Body of pancreas (tissue), 4 donors: Measurements from ENCODE around the gene CANT1. TPM values are rescaled to one million over a fixed set of nuclear protein-coding genes. Genes with fewer than 3 reads are reported as not detected.
A peak's percentile ranks its signal among the peaks of the same experiment; 100 is the strongest.

Source experiments
- ATAC-seq: fragments of 150-250 bp; one replicate; pipeline ENCODE4 v1.9.1; 2016
- DNase-seq, 4 donors: peaks; one replicate each; pipeline ENCODE4 v3.0.0-alpha.2; 2019
- H3K27ac ChIP-seq, 4 donors: fragments of 200-600 bp; sonication (generic); 1 replicate in 3 of 4; 2 replicates in 1 of 4; pipeline versions ENCODE4 v1.5.1 to v1.6.1; 2016 to 2019; ENCODE audit warnings: mild to moderate bottlenecking in 1 of 4, mixed read lengths in 1 of 4, moderate library complexity in 1 of 4
- H3K27me3 ChIP-seq, 2 donors: fragments of 200-600 bp; sonication (generic); one replicate each; pipeline ENCODE4 v1.6.0; 2016; ENCODE audit warnings: mild to moderate bottlenecking in 1 of 2
- H3K36me3 ChIP-seq, 2 donors: fragments of 200-600 bp; sonication (generic); replicated peaks in 1 of 2; 2 replicates each; pipeline ENCODE4 v1.5.1; 2016; ENCODE audit warnings: low read depth in 2 of 2; ENCODE audit not compliant: insufficient read depth in 1 of 2
- H3K4me1 ChIP-seq: fragments of 200-600 bp; sonication (generic); one replicate; pipeline ENCODE4 v1.6.0; 2016
- H3K4me3 ChIP-seq, 2 donors: fragments of 200-600 bp; sonication (generic); 1 replicate in 1 of 2; 2 replicates in 1 of 2; pipeline ENCODE4 v1.5.1; 2016 to 2019
- H3K9me3 ChIP-seq, 3 donors: fragments of 200-600 bp; sonication (generic); 1 replicate in 2 of 3; 2 replicates in 1 of 3; pipeline ENCODE4 v1.5.1; 2016
- CTCF ChIP-seq, 7 experiments: fragments of 450-650 bp in 4 of 7; fragments of 200-600 bp in 3 of 7; sonication (generic) in 3 of 7; IDR thresholded peaks; one replicate each; pipeline ENCODE4 v1.5.1; 2016 to 2019; ENCODE audit warnings: antibody characterized with exemption in 7 of 7
- POLR2A ChIP-seq, 3 donors: fragments of 450-650 bp; IDR thresholded peaks; one replicate each; pipeline ENCODE4 v1.6.1; 2016; ENCODE audit warnings: antibody characterized with exemption in 3 of 3, mild to moderate bottlenecking in 2 of 3
- WGBS, 2 donors: methylation state at CpG; one replicate each; pipeline ENCODE4 v1.1.5; 2017; 5-methylcytosine and 5-hydroxymethylcytosine counted together
- intact Hi-C: fragments of 100-400 bp; cut with DNase I; formaldehyde crosslinking; loops from one replicate; pipeline ENCODE4 v1.15.1; 2023
- total RNA-seq, 2 donors: library from RNA; depleted of rRNA; stranded (reverse); fragments of >200 nt; gene quantifications; one replicate each; pipeline ENCODE4 v1.1.0, GENCODE V29; 2016

Gene CANT1
- total RNA-seq, 2 donors from 2014 or later = 12.5 to 17.5 TPM

GRCh38 chr17:78977681-78977943 lies 32.0 kb downstream of the CANT1 start:
- no peaks in the 10 kb centered on the region for H3K9me3 ChIP-seq
- H3K4me3 ChIP-seq = no peak overlapping the region
- DNase-seq = no peak
- intact Hi-C loops = no loop called here
- 69 to 77% methylated on average over 8 of the region's 8 CpGs for WGBS, 2 donors
- H3K4me1 ChIP-seq = peaks cover 44% of the 10 kb centered on the region
- no peak for TF ChIP-seq CTCF (IDR thresholded peaks at IDR 0.05)
- TF ChIP-seq POLR2A (IDR thresholded peaks at IDR 0.05) = no peak
- no peaks in the 10 kb centered on the region for H3K36me3 ChIP-seq
- H3K27me3 ChIP-seq = no peaks in the 10 kb centered on the region
- ATAC-seq = no peak
- peak overlapping the region in 2 of 4 donors; percentile 26 to 58 for H3K27ac ChIP-seq

GRCh38 chr17:78976907-78977680 lies 32.5 kb downstream of the CANT1 start:
- H3K4me1 ChIP-seq = peaks cover 44% of the 10 kb centered on the region

GRCh38 chr17:78974635-78975591 lies 34.7 kb downstream of the CANT1 start:
- DNase-seq (peak; percentile 67 to 86 (median 80)), ATAC-seq (peak; percentile 72)
- H3K27me3 ChIP-seq = no peaks in the 10 kb centered on the region
- H3K9me3 ChIP-seq = no peaks in the 10 kb centered on the region
- intact Hi-C loops = no loop called here
- H3K27ac ChIP-seq = peak overlapping the region; percentile 33 to 77 (median 60)
- TF ChIP-seq CTCF (IDR thresholded peaks at IDR 0.05) (no peak), POLR2A (IDR thresholded peaks at IDR 0.05) (peak in 2 of 3 donors; percentile 48 to 52)
- no peak overlapping the region for H3K4me3 ChIP-seq
- H3K4me1 ChIP-seq = peaks cover 55% of the 10 kb centered on the region
- WGBS, 2 donors = 32 to 51% methylated on average over 4 to 30 of the region's 30 CpGs
- H3K36me3 ChIP-seq = no peaks in the 10 kb centered on the region

More at GRCh38 chr17:78976907-78977680, 32.5 kb downstream of the CANT1 start:
- no peak for DNase-seq
- intact Hi-C loops = no loop called here
- no peak for ATAC-seq
- peak overlapping the region in 2 of 4 donors; percentile 26 to 58 for H3K27ac ChIP-seq
- no peak for TF ChIP-seq POLR2A (IDR thresholded peaks at IDR 0.05)
- no peak for TF ChIP-seq CTCF (IDR thresholded peaks at IDR 0.05)
- no peaks in the 10 kb centered on the region for H3K36me3 ChIP-seq
- WGBS, 2 donors = 76 to 81% methylated on average over 9 to 20 of the region's 20 CpGs
- H3K27me3 ChIP-seq = no peaks in the 10 kb centered on the region
- no peaks in the 10 kb centered on the region for H3K9me3 ChIP-seq
- H3K4me3 ChIP-seq = no peak overlapping the region

GRCh38 chr17:78973792-78974520 lies 35.6 kb downstream of the CANT1 start:
- Histone ChIP-seq H3K4me3 (no peak overlapping the region), H3K27me3 (no peaks in the 10 kb centered on the region), H3K4me1 (peaks cover 46% of the 10 kb centered on the region), H3K27ac (no peak overlapping the region), H3K36me3 (no peaks in the 10 kb centered on the region), H3K9me3 (no peaks in the 10 kb centered on the region)
- TF ChIP-seq POLR2A (IDR thresholded peaks at IDR 0.05) (no peak), CTCF (IDR thresholded peaks at IDR 0.05) (no peak)
- ATAC-seq = no peak
- intact Hi-C loops = no loop called here
- DNase-seq = no peak
- 79 to 81% methylated on average over 19 to 23 of the region's 23 CpGs for WGBS, 2 donors
